SK-N-SH (cell line): ENCODE results near the gene FOXA2. TPM values are rescaled to one million over a fixed set of nuclear protein-coding genes. Genes with fewer than 3 reads are reported as not detected.

Source experiments
- CTCF ChIA-PET: fragments of 300-600, 350-600 bp; formaldehyde crosslinking; extraction: SDS; loops from one replicate; lab custom pipeline; 2021; lab: Yijun Ruan, JAX
- POLR2A ChIA-PET: fragments of 350-600 bp; sonication (Branson Sonifier 250); formaldehyde crosslinking; extraction: SDS; loops from one replicate; lab custom pipeline; 2020; ENCODE audit warnings: antibody characterized with exemption, inconsistent platforms; lab: Yijun Ruan, JAX
- DNase-seq: peaks from one replicate; pipeline ENCODE4 v3.0.0; 2012
- H2AFZ ChIP-seq: fragments of 200-600 bp; sonication (generic); 2 replicates; pipeline ENCODE4 v1.8.1; 2016; ENCODE audit warnings: antibody characterized with exemption, mild to moderate bottlenecking, low read depth
- H3F3A ChIP-seq: fragments of 200-600 bp; sonication (generic); replicated peaks from 2 replicates; pipeline ENCODE3; 2016; ENCODE audit warnings: antibody characterized with exemption, mild to moderate bottlenecking; ENCODE audit not compliant: insufficient read depth
- H3K27ac ChIP-seq, 2 experiments: fragments of 200-500 bp in 1 of 2; fragments of 200-600 bp in 1 of 2; sonication (Bioruptor generic) in 1 of 2; sonication (generic), shearing (Covaris generic) in 1 of 2; 2 replicates each; pipeline versions ENCODE4 v1.5.1 to v1.6.1; 2014 to 2016; ENCODE audit warnings: low read depth in 2 of 2, inconsistent platforms in 1 of 2, low read length in 1 of 2, mild to moderate bottlenecking in 1 of 2, mixed read lengths in 1 of 2
- H3K27me3 ChIP-seq: fragments of 200-600 bp; sonication (generic), shearing (Covaris generic); 2 replicates; pipeline ENCODE4 v1.6.1; 2016; ENCODE audit warnings: mixed run types; ENCODE audit not compliant: insufficient read depth
- H3K36me3 ChIP-seq, 2 experiments: fragments of 200-500 bp in 1 of 2; fragments of 200-600 bp in 1 of 2; sonication (Bioruptor generic) in 1 of 2; sonication (generic) in 1 of 2; replicated peaks in 1 of 2; 2 replicates each; pipeline versions ENCODE3 to v1.5.1; 2014 to 2016; ENCODE audit warnings: low read length in 1 of 2, mild to moderate bottlenecking in 1 of 2; ENCODE audit not compliant: insufficient read depth in 2 of 2, control insufficient read depth in 1 of 2
- H3K4me1 ChIP-seq, 2 experiments: fragments of 200-500 bp in 1 of 2; fragments of 200-600 bp in 1 of 2; sonication (Bioruptor generic) in 1 of 2; sonication (generic), shearing (Covaris generic) in 1 of 2; 2 replicates each; pipeline versions ENCODE4 v1.5.1 to v1.6.1; 2014 to 2016; ENCODE audit warnings: low read depth in 1 of 2, low read length in 1 of 2, mixed run types in 1 of 2; ENCODE audit not compliant: insufficient read depth in 2 of 2, control insufficient read depth in 1 of 2
- H3K4me2 ChIP-seq: fragments of 200-600 bp; sonication (generic), shearing (Covaris generic); 2 replicates; pipeline ENCODE4 v1.6.1; 2017; ENCODE audit warnings: mixed run types
- H3K4me3 ChIP-seq, 2 experiments: fragments of 200-500 bp in 1 of 2; fragments of 200-600 bp in 1 of 2; sonication (Bioruptor generic) in 1 of 2; sonication (generic), shearing (Covaris generic) in 1 of 2; 2 replicates each; pipeline versions ENCODE4 v1.5.1 to v1.8.1; 2014 to 2016; ENCODE audit warnings: low read depth in 2 of 2, inconsistent platforms in 1 of 2, low read length in 1 of 2, mild to moderate bottlenecking in 1 of 2, mixed read lengths in 1 of 2, moderate library complexity in 1 of 2
- H3K79me2 ChIP-seq: fragments of 200-600 bp; sonication (generic); 2 replicates; pipeline ENCODE4 v1.8.1; 2017; ENCODE audit warnings: mild to moderate bottlenecking; ENCODE audit not compliant: insufficient read depth
- H3K9ac ChIP-seq: fragments of 200-600 bp; sonication (generic); 2 replicates; pipeline ENCODE4 v1.6.1; 2017; ENCODE audit warnings: mixed run types
- H3K9me2 ChIP-seq: fragments of 200-600 bp; sonication (generic); 2 replicates; pipeline ENCODE4 v1.6.1; 2017; ENCODE audit warnings: mixed run types
- H3K9me3 ChIP-seq: fragments of 200-600 bp; sonication (generic); 2 replicates; pipeline ENCODE4 v1.6.1; 2017; ENCODE audit warnings: mixed run types, mild to moderate bottlenecking, moderate library complexity
- H4K20me1 ChIP-seq: fragments of 200-600 bp; sonication (generic); 2 replicates; pipeline ENCODE4 v1.6.1; 2017; ENCODE audit warnings: mild to moderate bottlenecking, mixed run types; ENCODE audit not compliant: insufficient read depth
- CHD2 ChIP-seq: fragments of 150-350 bp; IDR thresholded peaks from 2 replicates; pipeline ENCODE4 v1.6.1; 2018; ENCODE audit warnings: low read length; ENCODE audit not compliant: partially characterized antibody
- EP300 ChIP-seq, 2 experiments: IDR thresholded peaks; 2 replicates each; pipeline versions ENCODE4 v1.4.0 to v1.6.1; 2012; ENCODE audit warnings: borderline replicate concordance in 1 of 2, low read depth in 1 of 2, low read length in 1 of 2
- EZH2phosphoT487 ChIP-seq: fragments of 200-600 bp; sonication (generic); IDR thresholded peaks from 2 replicates; pipeline ENCODE4 v1.6.1; 2017; ENCODE audit warnings: low read depth, mixed run types, mild to moderate bottlenecking, antibody characterized with exemption, moderate library complexity, borderline replicate concordance
- FOSL2 ChIP-seq: IDR thresholded peaks from 2 replicates; pipeline ENCODE4 v1.4.0; 2012; ENCODE audit warnings: low read depth, mild to moderate bottlenecking, moderate library complexity, borderline replicate concordance
- FOXM1 ChIP-seq: IDR thresholded peaks from 2 replicates; pipeline ENCODE4 v1.4.0; 2012; ENCODE audit warnings: low read depth, mild to moderate bottlenecking
- JUND ChIP-seq: IDR thresholded peaks from 2 replicates; pipeline ENCODE4 v1.4.0; 2012
- MXI1 ChIP-seq: IDR thresholded peaks from 2 replicates; pipeline ENCODE4 v1.6.1; 2012; ENCODE audit warnings: mild to moderate bottlenecking, low read depth, low read length, improper control_type of control experiment
- NFIC ChIP-seq: IDR thresholded peaks from 2 replicates; pipeline ENCODE4 v1.4.0; 2012; ENCODE audit warnings: borderline replicate concordance
- RAD21 ChIP-seq: IDR thresholded peaks from 2 replicates; pipeline ENCODE4 v1.6.1; 2012; ENCODE audit warnings: mild to moderate bottlenecking, low read length
- RFX5 ChIP-seq: IDR thresholded peaks from 2 replicates; pipeline ENCODE4 v1.6.1; 2012; ENCODE audit warnings: mild to moderate bottlenecking, improper control_type of control experiment, low read length
- RXRA ChIP-seq: IDR thresholded peaks from 2 replicates; pipeline ENCODE4 v1.4.0; 2012; ENCODE audit warnings: low read depth, mild to moderate bottlenecking, borderline replicate concordance
- SMC3 ChIP-seq: IDR thresholded peaks from 2 replicates; pipeline ENCODE4 v1.6.1; 2012; ENCODE audit warnings: low read depth, low read length, improper control_type of control experiment
- TAF1 ChIP-seq: IDR thresholded peaks from 2 replicates; pipeline ENCODE4 v1.6.1; 2012; ENCODE audit warnings: low read depth, mild to moderate bottlenecking, low read length, moderate library complexity, borderline replicate concordance
- TEAD4 ChIP-seq: IDR thresholded peaks from 2 replicates; pipeline ENCODE4 v1.4.0; 2012; ENCODE audit warnings: mild to moderate bottlenecking, borderline replicate concordance; ENCODE audit not compliant: insufficient read depth
- YY1 ChIP-seq: IDR thresholded peaks from 2 replicates; pipeline ENCODE4 v1.4.0; 2012; ENCODE audit warnings: low read depth, mild to moderate bottlenecking
- ZBTB33 ChIP-seq: IDR thresholded peaks from 2 replicates; pipeline ENCODE4 v1.4.0; 2012; ENCODE audit warnings: low read depth, borderline replicate concordance
- WGBS: methylation state at CpG from one replicate; pipeline ENCODE4 v1.1.6; 2017; ENCODE audit warnings: low lambda C conversion rate; 5-methylcytosine and 5-hydroxymethylcytosine counted together
- polyA plus RNA-seq, 3 experiments: library from polyadenylated mRNA; depleted of rRNA; stranded (reverse); fragments of >200 nt; gene quantifications; 2 replicates each; pipeline ENCODE4 v1.2.3, GENCODE V29; 2012
- TF ChIP-seq, protein P1 (sequence below): IDR thresholded peaks from 2 replicates; pipeline ENCODE4; 2012
- TF ChIP-seq, protein P2 (sequence below): fragments of 200-600 bp; sonication (generic); IDR thresholded peaks from 2 replicates; pipeline ENCODE4 v1.6.1; 2017; ENCODE audit warnings: antibody characterized with exemption, mild to moderate bottlenecking, moderate library complexity
- TF ChIP-seq, protein P3 (sequence below): IDR thresholded peaks from 2 replicates; pipeline ENCODE4 v1.4.0; 2012; ENCODE audit warnings: low read depth, borderline replicate concordance
- TF ChIP-seq, protein P4 (sequence below): IDR thresholded peaks from 2 replicates; pipeline ENCODE4 v1.6.1; 2012; ENCODE audit warnings: mild to moderate bottlenecking, low read depth, low read length, moderate library complexity

FOXA2 gene
- polyA plus RNA-seq, 1 of the 3 experiments (the other 2 are of a cell fraction), result not detected

- TF ChIP-seq TEAD4 (no peak), NFIC (no peak), ZBTB33 (no peak), RAD21 (no peak), EP300 (IDR thresholded peaks at IDR 0.05; ENCODE audit: borderline replicate concordance in 1 of 2, low read depth in 1 of 2, low read length in 1 of 2) (no peak), CHD2 (no peak), TAF1 (no peak), EZH2phosphoT487 (no peak), MXI1 (no peak), RXRA (no peak), RFX5 (no peak), SMC3 (no peak), YY1 (no peak), JUND (no peak), FOXM1 (no peak), FOSL2 (no peak)
- TF ChIP-seq, protein P1, sequence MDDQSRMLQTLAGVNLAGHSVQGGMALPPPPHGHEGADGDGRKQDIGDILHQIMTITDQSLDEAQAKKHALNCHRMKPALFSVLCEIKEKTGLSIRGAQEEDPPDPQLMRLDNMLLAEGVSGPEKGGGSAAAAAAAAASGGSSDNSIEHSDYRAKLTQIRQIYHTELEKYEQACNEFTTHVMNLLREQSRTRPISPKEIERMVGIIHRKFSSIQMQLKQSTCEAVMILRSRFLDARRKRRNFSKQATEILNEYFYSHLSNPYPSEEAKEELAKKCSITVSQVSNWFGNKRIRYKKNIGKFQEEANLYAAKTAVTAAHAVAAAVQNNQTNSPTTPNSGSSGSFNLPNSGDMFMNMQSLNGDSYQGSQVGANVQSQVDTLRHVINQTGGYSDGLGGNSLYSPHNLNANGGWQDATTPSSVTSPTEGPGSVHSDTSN, result no peak
- TF ChIP-seq, protein P2, sequence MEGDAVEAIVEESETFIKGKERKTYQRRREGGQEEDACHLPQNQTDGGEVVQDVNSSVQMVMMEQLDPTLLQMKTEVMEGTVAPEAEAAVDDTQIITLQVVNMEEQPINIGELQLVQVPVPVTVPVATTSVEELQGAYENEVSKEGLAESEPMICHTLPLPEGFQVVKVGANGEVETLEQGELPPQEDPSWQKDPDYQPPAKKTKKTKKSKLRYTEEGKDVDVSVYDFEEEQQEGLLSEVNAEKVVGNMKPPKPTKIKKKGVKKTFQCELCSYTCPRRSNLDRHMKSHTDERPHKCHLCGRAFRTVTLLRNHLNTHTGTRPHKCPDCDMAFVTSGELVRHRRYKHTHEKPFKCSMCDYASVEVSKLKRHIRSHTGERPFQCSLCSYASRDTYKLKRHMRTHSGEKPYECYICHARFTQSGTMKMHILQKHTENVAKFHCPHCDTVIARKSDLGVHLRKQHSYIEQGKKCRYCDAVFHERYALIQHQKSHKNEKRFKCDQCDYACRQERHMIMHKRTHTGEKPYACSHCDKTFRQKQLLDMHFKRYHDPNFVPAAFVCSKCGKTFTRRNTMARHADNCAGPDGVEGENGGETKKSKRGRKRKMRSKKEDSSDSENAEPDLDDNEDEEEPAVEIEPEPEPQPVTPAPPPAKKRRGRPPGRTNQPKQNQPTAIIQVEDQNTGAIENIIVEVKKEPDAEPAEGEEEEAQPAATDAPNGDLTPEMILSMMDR, result no peak
- TF ChIP-seq, protein P3, sequence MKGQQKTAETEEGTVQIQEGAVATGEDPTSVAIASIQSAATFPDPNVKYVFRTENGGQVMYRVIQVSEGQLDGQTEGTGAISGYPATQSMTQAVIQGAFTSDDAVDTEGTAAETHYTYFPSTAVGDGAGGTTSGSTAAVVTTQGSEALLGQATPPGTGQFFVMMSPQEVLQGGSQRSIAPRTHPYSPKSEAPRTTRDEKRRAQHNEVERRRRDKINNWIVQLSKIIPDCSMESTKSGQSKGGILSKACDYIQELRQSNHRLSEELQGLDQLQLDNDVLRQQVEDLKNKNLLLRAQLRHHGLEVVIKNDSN, result no peak
- TF ChIP-seq, protein P4, sequence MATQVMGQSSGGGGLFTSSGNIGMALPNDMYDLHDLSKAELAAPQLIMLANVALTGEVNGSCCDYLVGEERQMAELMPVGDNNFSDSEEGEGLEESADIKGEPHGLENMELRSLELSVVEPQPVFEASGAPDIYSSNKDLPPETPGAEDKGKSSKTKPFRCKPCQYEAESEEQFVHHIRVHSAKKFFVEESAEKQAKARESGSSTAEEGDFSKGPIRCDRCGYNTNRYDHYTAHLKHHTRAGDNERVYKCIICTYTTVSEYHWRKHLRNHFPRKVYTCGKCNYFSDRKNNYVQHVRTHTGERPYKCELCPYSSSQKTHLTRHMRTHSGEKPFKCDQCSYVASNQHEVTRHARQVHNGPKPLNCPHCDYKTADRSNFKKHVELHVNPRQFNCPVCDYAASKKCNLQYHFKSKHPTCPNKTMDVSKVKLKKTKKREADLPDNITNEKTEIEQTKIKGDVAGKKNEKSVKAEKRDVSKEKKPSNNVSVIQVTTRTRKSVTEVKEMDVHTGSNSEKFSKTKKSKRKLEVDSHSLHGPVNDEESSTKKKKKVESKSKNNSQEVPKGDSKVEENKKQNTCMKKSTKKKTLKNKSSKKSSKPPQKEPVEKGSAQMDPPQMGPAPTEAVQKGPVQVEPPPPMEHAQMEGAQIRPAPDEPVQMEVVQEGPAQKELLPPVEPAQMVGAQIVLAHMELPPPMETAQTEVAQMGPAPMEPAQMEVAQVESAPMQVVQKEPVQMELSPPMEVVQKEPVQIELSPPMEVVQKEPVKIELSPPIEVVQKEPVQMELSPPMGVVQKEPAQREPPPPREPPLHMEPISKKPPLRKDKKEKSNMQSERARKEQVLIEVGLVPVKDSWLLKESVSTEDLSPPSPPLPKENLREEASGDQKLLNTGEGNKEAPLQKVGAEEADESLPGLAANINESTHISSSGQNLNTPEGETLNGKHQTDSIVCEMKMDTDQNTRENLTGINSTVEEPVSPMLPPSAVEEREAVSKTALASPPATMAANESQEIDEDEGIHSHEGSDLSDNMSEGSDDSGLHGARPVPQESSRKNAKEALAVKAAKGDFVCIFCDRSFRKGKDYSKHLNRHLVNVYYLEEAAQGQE, result no peak
- no peaks in the 10 kb centered on the region for H4K20me1 ChIP-seq
- CTCF ChIA-PET, result no interaction called here
Observed at GRCh38 chr20:22616551-22616950, 32.2 kb upstream of the FOXA2 start.

More at GRCh38 chr20:22616551-22616950, 32.2 kb upstream of the FOXA2 start:
- no peak for DNase-seq
- Histone ChIP-seq H3K9ac (no peak overlapping the region), H3K27ac (no peak overlapping the region), H2AFZ (no peak overlapping the region), H3K4me2 (no peak overlapping the region), H3K79me2 (no peaks in the 10 kb centered on the region), H3K9me2 (no peaks in the 10 kb centered on the region), H3K36me3 (no peaks in the 10 kb centered on the region), H3K9me3 (no peaks in the 10 kb centered on the region), H3F3A (no peaks in the 10 kb centered on the region), H3K27me3 (peaks cover 5% of the 10 kb centered on the region; the same call in 1 of the 2 replicates), H3K4me3 (no peak overlapping the region), H3K4me1 (no peaks in the 10 kb centered on the region)
- POLR2A ChIA-PET, result no interaction called here
- 14% methylated on average over 3 of the region's 3 CpGs for WGBS
